ENCODE data around the gene PPIL4.
A peak's percentile ranks its signal among the peaks of the same experiment; 100 is the strongest.
"Not testable (repeated sequence)": the region's sequence is repeated elsewhere in the genome, so short reads cannot be mapped to it uniquely, and the experiment has no call there.

Gene PPIL4

DNA sequence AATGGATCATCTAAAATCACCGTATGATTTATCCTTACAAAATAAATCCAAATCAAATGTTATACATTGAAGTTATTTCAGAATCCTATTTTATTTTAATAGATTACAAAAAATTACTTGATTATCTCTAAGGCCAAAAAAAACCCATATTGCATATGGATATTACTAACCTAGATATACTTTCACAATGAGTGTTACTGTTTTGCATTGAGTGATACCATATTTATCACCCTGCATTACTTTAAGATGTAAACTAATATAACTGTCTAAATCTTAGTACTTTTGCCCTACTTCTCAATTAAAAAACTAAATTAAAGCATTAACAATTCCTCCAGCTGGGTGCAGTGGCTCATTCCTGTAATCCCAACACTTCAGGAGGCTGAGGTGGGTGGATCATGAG is 11.1 kb downstream of the PPIL4 start:
- no peak for DNase-seq (ENCODE audit: low read depth, low spot score)

DNA sequence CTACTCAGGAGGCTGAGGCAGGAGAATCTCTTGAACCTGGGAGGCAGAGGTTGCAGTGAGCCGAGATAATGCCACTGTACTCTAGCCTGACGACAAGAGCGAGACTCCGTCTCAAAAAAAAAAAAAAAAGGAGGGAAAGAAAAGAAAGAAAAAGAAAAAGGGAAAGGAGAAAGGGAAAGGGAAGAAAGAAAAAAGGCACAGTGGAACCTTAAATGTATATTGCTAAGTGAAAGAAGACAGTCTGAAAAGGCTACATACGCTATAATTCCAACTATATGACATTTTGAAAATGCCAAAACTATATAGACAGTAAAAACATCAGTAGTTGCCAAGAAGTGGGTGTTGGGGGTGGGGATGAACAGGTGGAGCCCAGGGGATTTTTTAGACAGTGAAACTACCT is 16.2 kb downstream of the PPIL4 start:
- no peak for DNase-seq (ENCODE audit: low read depth, low spot score)

DNA sequence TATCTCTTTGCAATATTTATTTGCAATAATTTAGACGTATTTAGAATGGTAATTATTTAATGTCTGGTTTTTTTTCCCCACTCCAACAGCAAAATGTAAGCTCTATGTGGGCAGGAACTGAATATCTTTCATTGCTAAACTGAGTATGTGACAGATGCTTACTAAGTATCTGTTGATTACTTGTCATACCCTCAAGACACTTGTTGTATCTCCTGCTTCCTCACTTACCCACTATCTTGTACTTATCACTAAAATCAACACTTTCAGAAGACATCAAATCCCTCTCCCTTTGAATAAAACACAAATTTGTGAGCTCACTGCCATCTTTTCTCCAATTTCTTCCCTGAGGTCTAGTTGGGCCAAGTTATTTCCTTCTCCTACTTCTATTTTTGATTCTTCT is 30.3 kb downstream of the PPIL4 start:
- DNase-seq (ENCODE audit: low read depth, low spot score): no peak

DNA sequence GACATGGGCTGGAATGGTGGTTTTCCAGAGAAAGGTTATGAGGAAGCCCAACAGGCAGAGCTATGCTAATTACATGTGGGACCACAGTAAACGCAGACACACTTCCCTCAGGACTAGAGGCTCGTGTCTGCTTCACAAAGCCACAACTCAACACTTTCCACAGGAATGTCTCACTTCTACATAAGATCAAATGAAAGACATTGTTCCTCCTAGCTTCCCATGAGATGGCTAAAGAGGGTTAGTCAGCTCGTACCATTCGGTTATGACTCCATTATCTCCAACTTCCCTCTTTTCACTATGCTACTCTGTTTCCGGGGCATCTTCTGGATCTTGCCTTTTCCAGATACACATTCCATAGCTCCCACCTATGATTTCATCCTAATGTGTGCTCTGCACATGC is 31.9 kb downstream of the PPIL4 start:
- DNase-seq (ENCODE audit: low read depth, low spot score): no peak

DNA sequence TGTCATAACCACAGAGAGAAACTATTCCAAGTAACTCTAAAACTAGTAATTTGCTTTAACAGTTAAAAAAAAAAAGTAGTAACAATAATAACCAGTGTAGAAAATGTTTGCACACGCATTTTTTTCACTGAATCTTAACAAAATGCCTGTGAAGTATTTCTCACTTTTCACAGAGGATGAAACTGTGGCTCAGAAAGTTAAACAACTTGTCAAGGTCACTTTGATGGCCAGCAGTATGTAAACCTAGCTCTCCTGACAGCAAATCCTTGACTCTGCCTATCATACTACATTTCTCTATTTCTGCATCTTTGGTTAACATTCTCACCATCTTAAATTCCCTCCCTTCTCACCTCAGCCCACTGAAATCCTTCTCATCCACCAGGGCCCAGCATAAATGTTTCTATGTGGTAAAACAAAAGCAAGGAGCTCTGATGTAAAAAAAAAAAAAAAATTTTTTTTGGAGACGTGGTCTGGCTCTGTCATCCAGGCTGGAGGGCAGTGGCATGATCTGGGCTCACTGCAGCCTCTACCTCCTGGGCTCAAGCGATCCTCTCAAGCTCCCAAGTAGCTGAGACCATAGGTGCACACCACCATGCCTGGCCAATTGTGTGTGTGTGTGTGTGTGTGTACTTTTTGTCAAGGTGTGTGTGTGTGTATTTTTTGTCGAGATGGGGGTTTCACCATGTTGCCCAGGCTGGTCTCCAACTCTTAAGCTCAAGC is 34.9 kb downstream of the PPIL4 start:
- DNase-seq (ENCODE audit: low read depth, low spot score): no peak

DNA sequence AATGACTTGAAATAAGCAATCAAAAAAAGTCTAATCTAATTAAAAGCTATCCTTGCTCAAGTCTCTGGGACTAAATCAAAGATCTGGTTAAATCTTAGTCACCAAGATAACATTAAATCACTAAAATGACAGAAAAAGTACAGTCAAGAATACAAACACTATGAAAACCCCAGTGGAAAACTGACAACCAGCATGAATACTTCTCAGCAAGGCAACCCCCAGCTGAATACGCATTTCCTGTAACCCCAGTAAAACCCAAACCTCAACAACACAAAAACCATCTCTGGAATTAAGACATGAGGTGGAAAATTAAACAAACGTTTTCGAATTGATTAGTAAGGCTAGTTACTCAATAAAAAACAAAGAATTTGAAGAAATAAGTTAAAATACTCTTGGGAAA is 37.4 kb downstream of the PPIL4 start:
- DNase-seq (ENCODE audit: low read depth, low spot score): no peak

DNA sequence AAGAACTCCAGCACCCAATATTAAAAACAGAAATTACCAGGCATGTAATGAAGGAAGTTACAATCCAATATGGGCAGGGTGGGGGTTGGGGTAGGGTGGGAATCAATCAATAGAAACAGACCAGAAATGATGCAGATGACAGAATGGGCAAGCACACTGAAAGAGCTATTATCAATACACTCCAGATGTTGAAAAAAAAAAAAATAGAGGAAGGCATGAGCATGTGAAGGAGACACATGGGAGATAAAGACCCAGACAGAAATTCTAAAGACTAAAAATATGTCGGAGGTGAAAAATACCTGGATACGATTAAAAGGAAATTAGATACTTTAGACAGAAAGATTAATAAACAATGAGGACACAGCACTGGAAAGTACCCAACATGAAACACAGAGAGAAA is 42.0 kb downstream of the PPIL4 start:
- DNase-seq (ENCODE audit: low read depth, low spot score): no peak

DNA sequence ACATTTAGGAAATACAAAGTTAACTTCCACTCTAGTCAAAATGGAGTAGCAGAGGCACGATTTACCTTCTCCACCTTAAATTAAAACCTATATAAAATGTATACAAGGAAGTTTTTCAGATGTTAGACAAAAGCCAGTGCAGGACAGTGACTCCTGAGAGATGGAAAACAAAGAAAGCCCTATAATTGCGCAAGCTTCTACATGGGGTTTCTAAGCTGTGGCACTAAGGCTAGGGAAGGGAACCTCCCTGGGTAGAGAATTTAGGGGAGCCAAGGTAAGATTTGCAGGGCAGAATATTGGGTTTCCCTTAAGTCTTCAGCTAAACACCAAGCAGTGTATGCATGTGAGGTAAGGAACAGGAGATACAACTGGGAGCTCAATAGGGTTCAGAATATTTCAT is 42.6 kb downstream of the PPIL4 start:
- no peak for DNase-seq (ENCODE audit: low read depth, low spot score)

DNA sequence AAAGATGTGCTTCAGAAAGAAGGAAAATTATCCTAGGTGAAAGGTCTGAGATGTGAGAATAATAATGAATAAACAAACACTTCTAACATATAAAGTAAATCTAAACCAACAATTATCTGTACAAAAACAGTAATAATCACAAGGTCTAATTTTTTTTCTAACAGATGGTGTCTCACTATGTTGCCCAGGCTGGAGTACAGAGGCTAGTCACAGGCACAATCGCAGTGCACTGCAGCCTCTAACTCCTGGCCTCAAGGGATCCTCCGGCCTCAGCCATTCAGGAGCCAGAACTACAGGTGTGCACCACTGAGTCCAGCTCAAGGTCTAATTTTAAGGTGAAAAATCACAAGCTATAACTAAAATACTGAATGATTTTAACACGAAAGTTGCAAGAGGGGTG is 44.1 kb downstream of the PPIL4 start:
- no peak for DNase-seq (ENCODE audit: low read depth, low spot score)

DNA sequence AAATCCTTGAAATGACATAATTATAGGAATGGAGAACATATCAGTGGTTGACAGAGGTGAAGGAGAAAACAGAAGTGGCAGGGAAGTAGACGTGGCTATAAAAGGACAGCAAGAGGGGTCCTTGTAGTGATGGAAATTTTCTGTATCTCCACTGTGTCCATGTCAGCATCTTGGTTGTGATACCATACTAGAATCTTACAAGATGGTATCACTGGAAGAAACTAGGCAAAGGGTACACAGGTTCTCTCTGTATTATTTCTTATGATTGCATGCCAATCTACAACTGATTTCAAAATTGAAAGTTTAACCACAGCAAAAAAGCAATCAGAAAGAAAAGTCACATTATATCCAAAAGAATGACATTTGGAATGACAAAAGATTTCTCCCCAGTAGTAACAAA is 44.6 kb downstream of the PPIL4 start:
- DNase-seq (ENCODE audit: low read depth, low spot score): no peak

DNA sequence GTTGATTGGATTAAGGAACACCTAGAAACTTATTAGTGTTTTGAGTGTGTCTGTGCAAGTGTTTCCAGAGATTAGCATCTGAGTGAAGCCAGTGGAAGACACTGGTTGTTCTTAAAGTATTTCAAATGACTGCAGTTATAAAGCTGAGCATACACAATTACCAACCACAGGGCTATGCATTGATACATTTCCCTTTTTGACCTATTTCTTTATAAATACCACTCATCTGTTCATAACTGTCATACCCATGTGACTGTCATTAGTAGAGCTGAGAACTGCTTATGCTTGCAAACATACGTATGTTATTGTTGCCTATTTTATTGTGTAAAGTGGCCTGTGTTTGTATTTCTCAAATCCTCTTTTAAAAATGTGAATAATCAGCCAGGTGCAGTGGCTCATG is 45.7 kb downstream of the PPIL4 start:
- DNase-seq (ENCODE audit: low read depth, low spot score): no peak

DNA sequence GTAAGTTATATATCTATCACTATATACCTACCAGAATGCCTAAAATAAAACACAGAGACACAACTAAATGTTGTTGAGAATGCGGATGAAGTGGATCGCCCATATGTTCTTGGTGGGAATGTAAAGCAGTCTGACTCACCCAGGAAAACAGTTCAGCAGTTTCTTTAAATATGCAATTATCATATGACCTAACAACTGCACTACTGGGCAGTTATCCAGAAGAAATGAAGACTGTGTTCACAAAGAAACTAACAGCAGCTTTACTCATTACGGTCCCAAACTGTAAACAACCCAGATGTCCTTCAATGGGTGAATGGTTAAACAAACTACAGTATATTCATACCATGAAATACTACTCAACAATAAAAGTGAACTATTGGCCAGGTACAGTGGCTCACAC is 46.8 kb downstream of the PPIL4 start:
- peak; percentile 65 for DNase-seq (ENCODE audit: low read depth, low spot score)

DNA sequence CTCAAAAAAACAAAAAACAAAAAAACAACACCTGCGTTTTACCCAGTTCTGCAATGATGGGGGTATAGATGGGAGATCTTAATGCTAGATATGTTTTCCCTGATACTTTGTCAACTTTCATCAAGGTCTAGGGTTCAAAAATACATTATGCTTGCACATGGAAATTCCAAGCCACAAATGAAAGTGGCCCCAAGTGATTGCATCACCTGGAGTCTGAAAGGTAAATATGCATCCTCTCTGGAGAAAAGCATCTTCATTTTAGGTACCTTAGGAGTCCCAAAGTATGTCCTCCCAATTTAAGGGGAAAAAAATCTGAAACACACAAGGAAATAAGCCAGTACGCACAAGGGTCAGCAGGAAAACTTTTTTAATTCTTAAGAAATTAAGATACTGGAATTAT is 48.5 kb downstream of the PPIL4 start:
- DNase-seq (ENCODE audit: low read depth, low spot score): no peak

DNA sequence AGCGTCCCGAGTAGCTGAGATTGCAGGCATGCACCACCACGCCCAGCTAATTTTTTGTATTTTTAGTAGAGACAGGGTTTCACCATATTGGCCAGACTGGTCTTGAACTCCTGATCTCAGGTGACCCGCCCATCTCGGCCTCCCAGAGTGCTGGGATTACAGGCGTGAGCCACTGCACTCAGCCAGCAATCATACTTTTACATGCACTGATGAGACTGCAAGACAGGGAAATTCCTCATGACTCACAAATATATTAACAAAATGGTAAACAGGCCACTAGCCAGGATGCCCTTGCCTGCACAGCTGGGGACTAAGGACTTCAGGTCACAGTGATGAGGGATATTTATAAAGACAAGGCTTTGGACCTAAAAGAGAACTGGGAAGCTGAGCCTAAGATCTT is 49.2 kb downstream of the PPIL4 start:
- not testable (repeated sequence) for DNase-seq (ENCODE audit: low read depth, low spot score)

DNA sequence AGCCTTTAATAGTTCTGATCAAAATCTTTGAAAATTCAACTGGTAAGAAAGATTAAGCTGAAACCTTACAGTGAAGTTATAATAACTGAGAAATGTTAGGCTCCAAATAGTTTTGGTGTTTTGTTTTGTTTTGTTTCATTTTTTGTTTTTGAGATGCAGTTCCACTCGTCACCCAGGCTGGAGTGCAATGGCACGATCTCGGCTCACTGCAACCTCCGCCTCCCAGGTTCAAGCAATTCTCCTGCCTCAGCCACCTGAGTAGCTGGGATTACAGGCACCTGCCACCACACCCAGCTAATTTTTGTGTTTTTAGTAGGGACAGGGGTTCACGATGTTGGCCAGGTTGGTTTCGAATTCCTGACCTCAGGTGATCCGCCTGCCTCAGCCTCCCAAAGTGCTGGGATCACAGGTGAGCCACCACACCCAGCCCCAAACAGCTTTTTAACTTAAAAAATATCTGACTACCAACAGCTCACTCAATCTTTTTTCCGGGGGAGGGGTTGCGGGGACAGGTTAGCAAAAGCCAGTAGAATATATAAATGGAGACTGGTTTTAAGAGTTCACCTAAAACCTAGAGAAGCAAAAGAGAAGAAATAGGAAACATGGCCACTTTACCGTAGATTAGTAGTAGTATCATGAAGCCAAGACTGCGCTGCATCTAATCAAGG is 50.4 kb downstream of the PPIL4 start:
- not testable (repeated sequence) for DNase-seq (ENCODE audit: low read depth, low spot score)

DNA sequence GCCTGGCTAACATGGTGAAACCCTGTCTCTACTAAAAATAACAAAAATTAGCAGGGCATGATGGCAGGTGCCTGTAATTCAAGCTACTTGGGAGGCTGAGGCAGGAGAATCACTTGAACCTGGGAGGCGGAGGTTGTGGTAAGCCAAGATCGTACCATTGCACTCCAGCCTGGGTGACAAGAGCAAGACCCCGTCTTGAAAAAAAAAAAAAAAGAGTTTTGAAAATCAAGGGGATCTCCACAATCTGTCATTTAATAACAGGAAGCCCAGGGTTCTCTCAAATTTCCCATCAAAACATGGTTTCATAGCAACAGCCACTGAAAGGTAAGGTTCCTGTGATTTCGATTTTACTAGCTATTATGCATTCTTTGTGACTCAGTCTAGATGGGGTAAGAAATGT is 51.0 kb downstream of the PPIL4 start:
- not testable (repeated sequence) for DNase-seq (ENCODE audit: low read depth, low spot score)

DNA sequence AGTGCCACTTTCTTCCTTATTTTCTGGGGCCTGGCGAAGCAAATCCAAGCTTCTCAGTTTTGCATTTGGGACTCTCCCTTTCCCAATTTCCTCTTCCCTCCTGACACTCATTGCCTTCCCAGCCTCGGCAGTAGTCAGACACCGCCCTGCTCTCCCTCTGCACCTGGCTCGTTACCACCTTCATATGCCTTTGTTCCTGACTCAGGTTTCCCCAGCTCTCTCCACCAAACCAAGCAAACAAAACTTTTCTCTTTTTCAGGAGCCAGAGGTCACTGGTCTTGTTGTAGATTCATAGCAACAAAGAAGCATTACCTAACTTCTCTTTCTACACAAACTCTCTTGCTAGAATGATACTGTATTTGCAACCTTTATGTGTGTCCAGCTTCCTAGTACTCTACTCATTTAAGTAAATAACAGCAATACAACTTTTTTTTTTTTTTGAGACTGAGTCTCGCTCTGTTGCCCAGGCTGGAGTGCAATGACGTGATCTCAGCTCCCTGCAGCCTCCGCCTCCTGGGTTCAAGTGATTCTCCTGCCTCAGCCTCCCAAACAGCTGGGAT is 52.0 kb downstream of the PPIL4 start:
- no peak for DNase-seq (ENCODE audit: low read depth, low spot score)

DNA sequence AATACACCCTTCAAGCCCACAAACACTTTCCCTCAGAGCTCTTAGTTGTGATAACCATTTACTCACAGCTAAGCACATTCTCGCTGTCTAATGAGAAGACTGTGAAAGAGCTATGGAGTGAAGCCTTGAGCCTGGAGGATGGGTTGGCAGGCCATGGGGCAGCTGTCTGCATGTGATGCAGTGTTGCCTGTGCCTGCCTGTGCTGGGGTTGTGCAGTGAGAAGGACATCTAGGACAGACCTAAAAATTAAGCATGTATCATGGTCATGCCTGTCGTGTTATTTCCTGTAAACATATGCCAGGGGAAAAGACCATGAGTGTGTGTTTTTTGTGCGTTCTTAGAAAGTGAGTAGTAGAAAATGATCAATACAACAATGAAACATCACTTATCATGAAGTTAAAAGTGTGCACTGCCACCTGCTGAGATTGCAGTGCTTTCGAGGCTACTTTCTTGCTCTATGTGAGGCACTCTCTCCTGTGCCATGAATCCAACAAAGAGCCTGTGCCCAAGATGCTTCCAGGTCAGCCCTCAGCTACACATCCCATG is 53.0 kb downstream of the PPIL4 start:
- no peak for DNase-seq (ENCODE audit: low read depth, low spot score)

DNA sequence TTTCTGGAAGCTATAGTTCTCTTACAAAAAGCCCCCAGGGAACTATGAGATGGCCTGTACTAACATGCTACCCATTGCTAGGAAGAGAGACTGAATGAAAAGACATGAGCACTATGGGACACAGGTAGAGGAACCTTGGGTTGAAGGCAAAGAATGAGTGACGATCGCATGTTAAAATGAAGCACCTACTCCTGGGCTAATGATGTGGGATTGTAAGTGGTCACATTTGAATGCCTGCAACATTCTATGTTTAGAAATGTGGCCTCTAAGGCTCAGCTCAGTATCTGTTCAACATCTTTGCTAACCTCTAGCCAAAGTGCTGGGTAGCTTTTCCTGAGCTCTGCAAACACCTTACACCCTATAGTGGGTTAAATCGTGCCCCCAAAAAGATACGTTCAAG is 55.9 kb downstream of the PPIL4 start:
- DNase-seq (ENCODE audit: low read depth, low spot score): no peak

DNA sequence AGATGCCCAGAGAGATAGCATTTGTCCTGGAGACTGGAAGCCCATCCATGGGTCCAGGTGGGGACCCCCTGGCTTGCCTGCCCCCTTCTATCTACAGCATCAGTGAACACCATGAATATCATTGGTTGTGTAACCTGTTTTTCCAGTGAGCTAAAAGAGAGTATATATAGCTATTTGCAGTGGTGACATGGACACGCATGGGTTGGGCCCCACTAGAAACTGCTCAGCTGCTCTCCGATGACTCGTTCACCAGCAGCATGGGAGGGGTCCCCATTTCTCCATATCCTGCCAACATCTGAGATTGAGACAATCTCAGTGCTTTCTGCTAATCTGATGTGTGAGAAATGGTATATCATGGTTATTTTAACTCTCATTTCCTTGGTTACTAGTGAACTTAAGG is 57.0 kb downstream of the PPIL4 start:
- DNase-seq (ENCODE audit: low read depth, low spot score): no peak

DNA sequence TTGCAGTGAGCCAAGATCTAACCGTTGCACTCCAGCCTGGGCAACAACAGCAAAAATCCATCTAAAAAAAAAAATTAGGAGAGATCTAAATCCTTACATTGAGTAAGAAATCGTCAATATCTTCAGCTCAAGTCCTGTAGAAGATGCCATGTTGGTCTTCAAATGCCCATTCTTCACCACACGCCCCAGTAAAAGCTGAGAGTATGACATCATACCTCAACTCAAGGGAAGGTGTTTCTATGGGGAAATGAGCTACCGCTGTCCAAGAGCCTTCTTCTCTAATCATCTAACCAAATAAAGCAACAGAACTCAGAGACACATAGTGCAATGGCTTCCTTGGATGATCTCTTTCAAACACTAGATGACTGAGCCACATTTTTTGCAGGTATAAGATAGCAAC is 58.5 kb downstream of the PPIL4 start:
- DNase-seq (ENCODE audit: low read depth, low spot score): no peak

DNA sequence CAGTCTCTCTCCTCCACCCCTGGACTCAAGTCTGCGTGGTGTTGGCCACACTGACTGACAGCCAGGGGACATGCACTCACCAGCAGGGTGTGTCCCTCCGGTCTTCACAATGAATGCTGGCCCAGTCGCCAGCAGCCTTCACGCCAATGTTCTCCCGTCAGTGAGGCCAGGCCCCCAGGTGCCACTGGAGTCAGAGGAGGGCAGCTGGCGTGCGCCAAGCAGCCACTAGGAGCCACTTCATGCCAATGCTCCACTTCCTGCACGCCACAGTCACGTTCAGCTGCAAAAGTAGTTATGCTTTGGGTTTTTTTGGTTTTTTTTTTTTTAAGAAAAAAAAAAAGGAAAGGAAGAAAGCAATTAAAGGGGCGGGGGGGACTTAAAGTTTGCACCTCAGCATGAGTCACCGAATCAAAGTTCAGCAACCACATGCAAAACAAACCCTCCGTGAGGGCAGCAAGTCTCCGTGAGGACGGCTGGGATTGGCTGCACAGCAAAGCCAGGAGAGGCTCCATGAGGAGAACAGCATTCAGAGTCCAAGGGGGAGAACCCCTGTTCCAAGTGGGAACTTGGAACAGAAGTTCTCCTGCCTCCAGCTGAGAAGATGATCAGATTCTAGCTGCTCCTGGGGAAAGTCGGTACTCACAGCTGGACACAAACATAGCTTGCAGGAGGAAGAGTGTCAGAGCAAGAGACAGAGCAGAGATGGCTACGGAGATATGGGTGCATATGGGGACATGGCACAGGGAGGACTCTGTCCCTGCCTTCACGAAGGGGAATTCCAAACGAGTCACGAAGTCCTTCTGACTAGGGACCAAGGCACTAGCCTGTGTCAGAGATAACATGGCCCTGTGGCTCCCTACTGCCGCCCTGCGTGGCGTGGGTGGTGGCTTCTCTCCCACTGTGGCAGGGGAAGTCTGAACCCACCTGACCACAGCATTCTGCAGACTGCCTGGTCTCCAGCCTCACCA is 60.8 kb downstream of the PPIL4 start, which contains the start of gene ZC3H12D:
TSS of gene ZC3H12D (minus strand) at position 282 of the 968 bp plus-strand sequence. CDS start 10,471 bp downstream, outside the sequence.
- peak; percentile 74 for DNase-seq (ENCODE audit: low read depth, low spot score)

Data from brain pericyte (primary cell).